Liver (tissue), 9 donors: Measurements from ENCODE around the gene TSPAN32. TPM values are rescaled to one million over a fixed set of nuclear protein-coding genes. Genes with fewer than 3 reads are reported as not detected.

ENCODE experiments used
- DNase-seq: peaks from one replicate; pipeline ENCODE4 v3.0.0-alpha.2; 2017; ENCODE audit warnings: low spot score
- H3K27ac ChIP-seq, 2 donors: one replicate each; pipeline ENCODE4 v1.7.0; 2013; ENCODE audit warnings: inconsistent platforms in 2 of 2, low read length in 2 of 2, control low read depth in 1 of 2, low read depth in 1 of 2, mild to moderate bottlenecking in 1 of 2
- H3K27me3 ChIP-seq, 4 donors: one replicate each; pipeline versions ENCODE4 v1.6.1 to v1.7.0; 2013; ENCODE audit warnings: low read length in 3 of 4, inconsistent platforms in 1 of 4, mild to moderate bottlenecking in 1 of 4, moderate library complexity in 1 of 4; ENCODE audit not compliant: control insufficient read depth in 4 of 4, insufficient read depth in 4 of 4
- H3K36me3 ChIP-seq, 4 donors: one replicate each; pipeline versions ENCODE4 v1.6.1 to v1.7.0; 2013; ENCODE audit warnings: low read length in 3 of 4, mild to moderate bottlenecking in 3 of 4, low read depth in 1 of 4, moderate library complexity in 1 of 4; ENCODE audit not compliant: control insufficient read depth in 4 of 4, insufficient read depth in 3 of 4
- H3K4me1 ChIP-seq, 4 donors: one replicate each; pipeline versions ENCODE4 v1.6.1 to v1.7.0; 2013; ENCODE audit warnings: low read length in 3 of 4, mild to moderate bottlenecking in 3 of 4, moderate library complexity in 1 of 4; ENCODE audit not compliant: control insufficient read depth in 4 of 4, insufficient read depth in 4 of 4
- H3K4me3 ChIP-seq, 3 donors: one replicate each; pipeline versions ENCODE4 v1.6.1 to v1.7.0; 2013; ENCODE audit warnings: low read length in 3 of 3, control low read depth in 1 of 3, low read depth in 1 of 3, mild to moderate bottlenecking in 1 of 3
- H3K9ac ChIP-seq, 2 donors: one replicate each; pipeline ENCODE4 v1.7.0; 2013; ENCODE audit warnings: low read length in 2 of 2, mild to moderate bottlenecking in 2 of 2, moderate library complexity in 2 of 2, control low read depth in 1 of 2, low read depth in 1 of 2
- H3K9me3 ChIP-seq, 4 donors: one replicate each; pipeline versions ENCODE4 v1.6.1 to v1.7.0; 2013; ENCODE audit warnings: low read length in 3 of 4; ENCODE audit not compliant: control insufficient read depth in 4 of 4
- ATF3 ChIP-seq: IDR thresholded peaks from 2 replicates; pipeline ENCODE4 v1.6.1; 2016; ENCODE audit warnings: antibody characterized with exemption
- CTCF ChIP-seq: fragments of 150-350 bp; IDR thresholded peaks from 2 replicates; pipeline ENCODE4 v1.5.1; 2017; ENCODE audit warnings: improper control_type of control experiment, low read depth, low read length; ENCODE audit not compliant: missing input control
- EGR1 ChIP-seq, 2 donors: IDR thresholded peaks; 2 replicates each; pipeline ENCODE4 v1.6.1; 2016 to 2018; ENCODE audit warnings: antibody characterized with exemption in 2 of 2, low read depth in 2 of 2
- FOXA1 ChIP-seq: IDR thresholded peaks from 2 replicates; pipeline ENCODE4 v1.6.1; 2016; ENCODE audit warnings: antibody characterized with exemption
- FOXA2 ChIP-seq: IDR thresholded peaks from 2 replicates; pipeline ENCODE4 v1.6.1; 2016; ENCODE audit warnings: antibody characterized with exemption
- GABPA ChIP-seq, 2 donors: IDR thresholded peaks in 1 of 2; conservative IDR thresholded peaks in 1 of 2; 2 replicates each; pipeline ENCODE4 v1.6.1; 2016; ENCODE audit warnings: antibody characterized with exemption in 2 of 2, mild to moderate bottlenecking in 1 of 2, moderate library complexity in 1 of 2
- HNF4A ChIP-seq, 2 donors: conservative IDR thresholded peaks; 2 replicates each; pipeline ENCODE4 v1.6.1; 2016; ENCODE audit warnings: antibody characterized with exemption in 2 of 2, mild to moderate bottlenecking in 2 of 2
- HNF4G ChIP-seq: IDR thresholded peaks from 2 replicates; pipeline ENCODE4 v1.6.1; 2016; ENCODE audit warnings: antibody characterized with exemption
- JUND ChIP-seq, 2 donors: IDR thresholded peaks; 2 replicates each; pipeline ENCODE4 v1.6.1; 2016; ENCODE audit warnings: antibody characterized with exemption in 2 of 2
- NR2F2 ChIP-seq: IDR thresholded peaks from 2 replicates; pipeline ENCODE4 v1.6.1; 2016; ENCODE audit warnings: antibody characterized with exemption
- RAD21 ChIP-seq, 2 donors: IDR thresholded peaks; 2 replicates each; pipeline ENCODE4 v1.6.1; 2016; ENCODE audit warnings: antibody characterized with exemption in 2 of 2, mild to moderate bottlenecking in 2 of 2
- REST ChIP-seq: IDR thresholded peaks from 2 replicates; pipeline ENCODE4 v1.6.1; 2016; ENCODE audit warnings: antibody characterized with exemption, mild to moderate bottlenecking
- RXRA ChIP-seq, 2 donors: IDR thresholded peaks; 2 replicates each; pipeline ENCODE4 v1.6.1; 2017 to 2018; ENCODE audit warnings: antibody characterized with exemption in 2 of 2, mild to moderate bottlenecking in 1 of 2
- SP1 ChIP-seq: IDR thresholded peaks from 2 replicates; pipeline ENCODE4 v1.6.1; 2018; ENCODE audit warnings: antibody characterized with exemption, mild to moderate bottlenecking
- TAF1 ChIP-seq: conservative IDR thresholded peaks from 2 replicates; pipeline ENCODE4 v1.6.1; 2016; ENCODE audit warnings: antibody characterized with exemption, mild to moderate bottlenecking
- YY1 ChIP-seq: IDR thresholded peaks from 2 replicates; pipeline ENCODE4 v1.6.1; 2016; ENCODE audit warnings: antibody characterized with exemption, mild to moderate bottlenecking
- ZBTB33 ChIP-seq: IDR thresholded peaks from 2 replicates; pipeline ENCODE4 v1.6.1; 2016; ENCODE audit warnings: antibody characterized with exemption
- WGBS: extraction: QIAGEN DNeasy Blood & Tissue Kit; methylation state at CpG from one replicate; pipeline ENCODE4 v1.1.7; 2013; 5-methylcytosine and 5-hydroxymethylcytosine counted together
- polyA plus RNA-seq, 2 donors: library from polyadenylated mRNA; stranded (reverse) in 1 of 2; unstranded in 1 of 2; fragments of 200-250 nt in 1 of 2; fragments of >200 nt in 1 of 2; fragmentation: Nextera tagmentation in 1 of 2; extraction: Ambion mirVana in 1 of 2; gene quantifications; one replicate each; pipeline versions ENCODE4 v1.2.1 to v1.2.3, GENCODE V29; 2013 to 2015
- total RNA-seq, 2 donors: library from RNA; depleted of rRNA; stranded (reverse); fragments of >200 nt; gene quantifications; one replicate each; pipeline ENCODE4 v1.2.3, GENCODE V29; 2014
- TF ChIP-seq, protein P1 (sequence below): IDR thresholded peaks from 2 replicates; pipeline ENCODE4 v1.6.1; 2016; ENCODE audit warnings: antibody characterized with exemption
- donor health status: healthy.
- donor health status: healthy.
- donor health status: healthy.
- donor health status: healthy.
- donor health status: healthy.

The TSPAN32 gene
- total and polyA plus RNA-seq, 4 donors, result 0.25 to 71.4 (median 0.45) TPM

DNA sequence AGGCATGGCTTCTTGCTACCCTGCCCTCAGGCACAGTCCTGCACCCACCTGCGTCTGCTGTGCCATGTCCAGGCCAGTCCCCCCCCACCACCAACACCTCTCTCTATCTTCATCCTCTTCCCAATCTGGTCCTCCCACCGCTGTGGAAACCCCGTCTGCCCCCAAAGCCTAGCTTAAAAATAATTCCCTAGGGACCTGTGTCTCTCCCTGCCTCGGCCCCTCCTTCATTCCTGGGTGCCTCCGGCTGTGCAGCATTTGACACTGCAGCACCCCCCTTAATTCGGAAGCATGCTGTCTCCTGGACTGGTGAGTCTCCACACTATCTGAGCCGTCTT, 28.9 kb upstream of the TSPAN32 start (continued):
- TF ChIP-seq ZBTB33, result no peak

DNA sequence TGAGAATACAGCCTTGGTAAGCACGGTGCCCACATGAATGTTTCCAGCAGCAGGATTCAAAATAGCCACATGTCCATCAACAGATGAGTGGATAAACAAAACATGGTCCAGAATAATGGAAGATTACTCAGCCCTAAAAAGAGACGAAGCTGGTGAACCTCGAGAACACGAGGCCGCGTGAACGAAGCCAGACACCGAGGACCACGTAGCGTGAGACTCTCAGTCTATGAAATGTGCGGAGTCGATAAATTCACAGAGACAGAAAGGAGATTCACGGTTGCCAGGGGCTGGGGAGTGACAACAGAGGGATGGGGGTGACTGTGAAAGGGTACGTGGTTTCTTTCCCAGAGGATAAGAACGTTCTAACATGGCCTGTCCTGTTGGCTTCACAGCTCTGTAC, 28.5 kb upstream of the TSPAN32 start:
- H3K9me3 ChIP-seq, result no peaks in the 10 kb centered on the region
- peak; percentile 22 for DNase-seq
- no peak overlapping the region for H3K9ac ChIP-seq
- H3K4me3 ChIP-seq, result no peak overlapping the region
- no peaks in the 10 kb centered on the region for H3K36me3 ChIP-seq
- peaks cover 5 to 25% (median 14%) of the 10 kb centered on the region in 4 donors for H3K4me1 ChIP-seq
- H3K27me3 ChIP-seq, result peaks cover 2 to 27% (median 2%) of the 10 kb centered on the region in 4 donors
- 91% methylated on average over 15 of the region's 15 CpGs for WGBS
- H3K27ac ChIP-seq, result no peak overlapping the region
- TF ChIP-seq SP1 (no peak), EGR1 (IDR thresholded peaks at IDR 0.05; ENCODE audit: low read depth in 2 of 2) (no peak), HNF4A (conservative IDR thresholded peaks at IDR 0.05) (no peak), ZBTB33 (no peak), NR2F2 (no peak), YY1 (no peak), FOXA1 (no peak), FOXA2 (no peak), REST (no peak), HNF4G (no peak), TAF1 (no peak), RXRA (IDR thresholded peaks at IDR 0.05) (no peak), ATF3 (no peak), CTCF (no peak), JUND (IDR thresholded peaks at IDR 0.05) (no peak), GABPA (IDR thresholded peaks at IDR 0.05 in 1 of 2, conservative IDR thresholded peaks at IDR 0.05 in 1 of 2) (no peak), RAD21 (IDR thresholded peaks at IDR 0.05) (no peak)
- TF ChIP-seq, protein P1, sequence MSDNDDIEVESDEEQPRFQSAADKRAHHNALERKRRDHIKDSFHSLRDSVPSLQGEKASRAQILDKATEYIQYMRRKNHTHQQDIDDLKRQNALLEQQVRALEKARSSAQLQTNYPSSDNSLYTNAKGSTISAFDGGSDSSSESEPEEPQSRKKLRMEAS, result no peak
